ENCODE results near the gene ZKSCAN8. TPM values are rescaled to one million over a fixed set of nuclear protein-coding genes. Genes with fewer than 3 reads are reported as not detected.

Gene ZKSCAN8
- total RNA-seq, 1 donor from 2014 or later, result 11.2 TPM

GRCh38 chr6:28167068-28167467 lies 25.4 kb downstream of the ZKSCAN8 start:
- no peak overlapping the region for H3K4me3 ChIP-seq
- intact Hi-C loops (cut with micrococcal nuclease), result no loop called here
- H3K9me3 ChIP-seq (replicated peaks), result no peaks in the 10 kb centered on the region
- H3K27ac ChIP-seq (replicated peaks), result no peak overlapping the region
- DNase-seq, result no peak
- H3K27me3 ChIP-seq (ENCODE audit: low read depth), result no peaks in the 10 kb centered on the region
- H3K4me1 ChIP-seq, result peaks cover 4% of the 10 kb centered on the region
- peaks cover 4% of the 10 kb centered on the region for H3K36me3 ChIP-seq
- no peak for TF ChIP-seq CTCF (IDR thresholded peaks at IDR 0.05; ENCODE audit: borderline replicate concordance)

- no peaks in the 10 kb centered on the region for H3K9me3 ChIP-seq (replicated peaks)
- no peak for DNase-seq
- H3K4me3 ChIP-seq, result no peak overlapping the region
- no peak overlapping the region for H3K27ac ChIP-seq (replicated peaks)
- intact Hi-C loops (cut with micrococcal nuclease), result no loop called here
- TF ChIP-seq CTCF (IDR thresholded peaks at IDR 0.05; ENCODE audit: borderline replicate concordance), result no peak
- peaks cover 4% of the 10 kb centered on the region for H3K36me3 ChIP-seq
- H3K4me1 ChIP-seq, result no peaks in the 10 kb centered on the region
- H3K27me3 ChIP-seq (ENCODE audit: low read depth), result no peaks in the 10 kb centered on the region
Measured at GRCh38 chr6:28167926-28168325, 26.2 kb downstream of the ZKSCAN8 start.

- H3K4me1 ChIP-seq, result no peaks in the 10 kb centered on the region
- no peak overlapping the region for H3K4me3 ChIP-seq
- H3K27ac ChIP-seq (replicated peaks), result no peak overlapping the region
- H3K36me3 ChIP-seq, result peaks cover 4% of the 10 kb centered on the region
- DNase-seq, result no peak
- no peaks in the 10 kb centered on the region for H3K9me3 ChIP-seq (replicated peaks)
- no peaks in the 10 kb centered on the region for H3K27me3 ChIP-seq (ENCODE audit: low read depth)
- intact Hi-C loops (cut with micrococcal nuclease), result no loop called here
- no peak for TF ChIP-seq CTCF (IDR thresholded peaks at IDR 0.05; ENCODE audit: borderline replicate concordance)
Measured at GRCh38 chr6:28171271-28171670, 29.6 kb downstream of the ZKSCAN8 start.

GRCh38 chr6:28172006-28172405 lies 30.3 kb downstream of the ZKSCAN8 start:
- no peak for DNase-seq
- no peak overlapping the region for H3K4me3 ChIP-seq
- peaks cover 4% of the 10 kb centered on the region for H3K36me3 ChIP-seq
- intact Hi-C loops (cut with micrococcal nuclease), result no loop called here
- no peaks in the 10 kb centered on the region for H3K4me1 ChIP-seq
- TF ChIP-seq CTCF (IDR thresholded peaks at IDR 0.05; ENCODE audit: borderline replicate concordance), result no peak
- no peak overlapping the region for H3K27ac ChIP-seq (replicated peaks)
- no peaks in the 10 kb centered on the region for H3K27me3 ChIP-seq (ENCODE audit: low read depth)
- no peaks in the 10 kb centered on the region for H3K9me3 ChIP-seq (replicated peaks)

- no peak for TF ChIP-seq CTCF (IDR thresholded peaks at IDR 0.05; ENCODE audit: borderline replicate concordance)
- Histone ChIP-seq H3K4me3 (no peak overlapping the region), H3K27me3 (ENCODE audit: low read depth) (peaks cover 17% of the 10 kb centered on the region), H3K4me1 (no peaks in the 10 kb centered on the region), H3K36me3 (no peaks in the 10 kb centered on the region), H3K9me3 (replicated peaks) (no peaks in the 10 kb centered on the region), H3K27ac (replicated peaks) (no peak overlapping the region)
- no peak for DNase-seq
- intact Hi-C loops (cut with micrococcal nuclease), result no loop called here
Measured at GRCh38 chr6:28176373-28176772, 34.7 kb downstream of the ZKSCAN8 start.

GRCh38 chr6:28182255-28182654 lies 40.6 kb downstream of the ZKSCAN8 start:
- TF ChIP-seq CTCF (IDR thresholded peaks at IDR 0.05; ENCODE audit: borderline replicate concordance), result no peak
- Histone ChIP-seq H3K36me3 (no peaks in the 10 kb centered on the region), H3K9me3 (replicated peaks) (peaks cover 41% of the 10 kb centered on the region), H3K4me1 (no peaks in the 10 kb centered on the region), H3K27ac (replicated peaks) (no peak overlapping the region), H3K4me3 (no peak overlapping the region), H3K27me3 (ENCODE audit: low read depth) (peaks cover 17% of the 10 kb centered on the region)
- no peak for DNase-seq
- intact Hi-C loops (cut with micrococcal nuclease), result no loop called here

All from left ventricle myocardium inferior (tissue), 1 donor.